ENCODE results near the gene BFSP1. TPM values are rescaled to one million over a fixed set of nuclear protein-coding genes. Genes with fewer than 3 reads are reported as not detected.

The BFSP1 gene
- total and polyA plus RNA-seq, 9 donors: 0.92 to 4.9 (median 1.5) TPM

GRCh38 chr20:17491488-17491887 lies 39.7 kb downstream of the BFSP1 start:
- Histone ChIP-seq H3K36me3 (no peaks in the 10 kb centered on the region), H3K27me3 (no peaks in the 10 kb centered on the region), H3K4me3 (no peak overlapping the region), H3K9me3 (no peaks in the 10 kb centered on the region), H3K27ac (no peak overlapping the region), H3K4me1 (ENCODE audit: insufficient read depth) (no peaks in the 10 kb centered on the region)
- intact Hi-C loops (cut with DNase I): no loop called here
- 95 to 97% (median 95%) methylated on average over 4 of the region's 4 CpGs for WGBS, 3 donors
- no peak for DNase-seq
- no peak for TF ChIP-seq POLR2A (IDR thresholded peaks at IDR 0.05)

GRCh38 chr20:17491041-17491440 lies 40.1 kb downstream of the BFSP1 start:
- intact Hi-C loops (cut with DNase I): no loop called here
- TF ChIP-seq EP300 (IDR thresholded peaks at IDR 0.05) (no peak), CTCF (IDR thresholded peaks at IDR 0.05) (no peak), POLR2A (IDR thresholded peaks at IDR 0.05) (no peak)

GRCh38 chr20:17490501-17490900 lies 40.7 kb downstream of the BFSP1 start:
- H3K4me3 ChIP-seq: no peak overlapping the region
- WGBS, 3 donors: 87 to 91% (median 90%) methylated on average over 7 of the region's 7 CpGs
- H3K36me3 ChIP-seq: no peaks in the 10 kb centered on the region
- H3K9me3 ChIP-seq: no peaks in the 10 kb centered on the region
- H3K4me1 ChIP-seq (ENCODE audit: insufficient read depth): no peaks in the 10 kb centered on the region
- TF ChIP-seq EP300 (IDR thresholded peaks at IDR 0.05): no peak
- no peak for TF ChIP-seq CTCF (IDR thresholded peaks at IDR 0.05)
- no peak for TF ChIP-seq POLR2A (IDR thresholded peaks at IDR 0.05)
- H3K27me3 ChIP-seq: no peaks in the 10 kb centered on the region
- H3K27ac ChIP-seq: no peak overlapping the region
- DNase-seq: no peak
- intact Hi-C loops (cut with DNase I): no loop called here

More at GRCh38 chr20:17491041-17491440, 40.1 kb downstream of the BFSP1 start:
- Histone ChIP-seq H3K27me3 (no peaks in the 10 kb centered on the region), H3K36me3 (no peaks in the 10 kb centered on the region), H3K9me3 (no peaks in the 10 kb centered on the region), H3K4me3 (no peak overlapping the region), H3K4me1 (ENCODE audit: insufficient read depth) (no peaks in the 10 kb centered on the region), H3K27ac (no peak overlapping the region)
- no peak for DNase-seq
- 81 to 92% (median 87%) methylated on average over 11 of the region's 11 CpGs for WGBS, 3 donors

GRCh38 chr20:17488916-17489600 lies 42.1 kb downstream of the BFSP1 start:
- Histone ChIP-seq H3K4me3 (no peak overlapping the region), H3K27me3 (no peaks in the 10 kb centered on the region), H3K9me3 (no peaks in the 10 kb centered on the region), H3K27ac (no peak overlapping the region), H3K4me1 (ENCODE audit: insufficient read depth) (no peaks in the 10 kb centered on the region), H3K36me3 (no peaks in the 10 kb centered on the region)
- DNase-seq: no peak
- WGBS, 3 donors: 81 to 84% (median 82%) methylated on average over 9 of the region's 9 CpGs
- TF ChIP-seq POLR2A (IDR thresholded peaks at IDR 0.05) (no peak), CTCF (IDR thresholded peaks at IDR 0.05) (no peak), EP300 (IDR thresholded peaks at IDR 0.05) (no peak)
- intact Hi-C loops (cut with DNase I): no loop called here

- WGBS, 3 donors: 91 to 95% (median 92%) methylated on average over 2 of the region's 2 CpGs
- H3K4me1 ChIP-seq (ENCODE audit: insufficient read depth): no peaks in the 10 kb centered on the region
- H3K9me3 ChIP-seq: no peaks in the 10 kb centered on the region
- no peaks in the 10 kb centered on the region for H3K27me3 ChIP-seq
- no peaks in the 10 kb centered on the region for H3K36me3 ChIP-seq
- no peak for DNase-seq
- H3K4me3 ChIP-seq: no peak overlapping the region
- no peak for TF ChIP-seq EP300 (IDR thresholded peaks at IDR 0.05)
- TF ChIP-seq POLR2A (IDR thresholded peaks at IDR 0.05): no peak
- TF ChIP-seq CTCF (IDR thresholded peaks at IDR 0.05): no peak
- no peak overlapping the region for H3K27ac ChIP-seq
- intact Hi-C loops (cut with DNase I): no loop called here
These were observed 46.2 kb downstream of the BFSP1 start for GRCh38 chr20:17485017-17485416.
